ENCODE measurements around the gene PDK2. TPM values are rescaled to one million over a fixed set of nuclear protein-coding genes. Genes with fewer than 3 reads are reported as not detected.
A peak's percentile ranks its signal among the peaks of the same experiment; 100 is the strongest.

The PDK2 gene
- total and polyA plus RNA-seq, 9 of the 15 experiments (the other 6 are each of a cell fraction or from before 2014, with no cell fraction given): 0.03 to 2.5 (median 1.4) TPM

DNA sequence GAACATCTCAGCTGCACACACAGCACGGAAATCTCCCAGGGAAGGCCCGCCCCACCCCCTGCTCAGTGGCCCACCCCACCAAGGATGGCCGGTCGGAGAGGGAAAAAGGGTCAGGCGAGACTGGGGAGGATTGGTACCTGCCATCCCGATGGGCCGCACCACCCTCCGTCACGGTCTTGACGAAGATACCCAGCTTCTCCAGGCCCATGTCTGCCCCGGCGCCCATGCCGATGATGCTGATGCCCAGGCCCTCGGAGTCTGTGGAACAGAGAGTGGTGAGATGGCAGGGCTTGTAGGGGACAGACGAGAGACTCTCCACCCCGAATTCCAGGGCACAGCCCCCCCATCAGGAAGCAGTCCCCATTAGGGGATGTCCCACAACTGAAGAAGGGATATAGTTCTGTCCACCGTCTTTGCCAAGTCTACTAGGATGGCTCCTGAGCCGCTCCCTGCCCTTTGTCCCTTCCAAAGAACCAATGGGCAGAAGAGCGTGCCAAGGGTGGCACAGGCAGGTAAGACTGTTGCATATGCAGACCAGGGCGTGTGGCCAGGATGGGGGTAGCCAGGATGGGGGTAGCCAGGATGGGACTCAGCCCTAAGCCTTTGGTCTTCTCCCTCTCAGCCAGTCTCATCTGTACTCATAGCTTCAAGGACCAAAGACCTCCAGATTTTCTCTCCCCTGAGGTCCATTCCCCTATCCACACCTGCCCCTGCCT lies 48.5 kb downstream of the PDK2 start (continued):
- TF ChIP-seq ZBTB26 (CRISPR knock-in tag; IDR thresholded peaks at IDR 0.05) (no peak), CBX1 (IDR thresholded peaks at IDR 0.05; ENCODE audit: low read depth) (no peak), SLC30A9 (CRISPR knock-in tag; IDR thresholded peaks at IDR 0.05) (no peak), NFRKB (IDR thresholded peaks at IDR 0.05; ENCODE audit: low read depth) (no peak), RBM15 (IDR thresholded peaks at IDR 0.05; ENCODE audit: insufficient read depth, low read length) (no peak), MCM2 (IDR thresholded peaks at IDR 0.05; ENCODE audit: low read depth) (no peak), PHF20 (IDR thresholded peaks at IDR 0.05; ENCODE audit: partially characterized antibody) (no peak), SAFB (IDR thresholded peaks at IDR 0.05; ENCODE audit: borderline replicate concordance, low read depth, low read length) (no peak)

GRCh38 chr17:50144355-50144754 lies 49.2 kb downstream of the PDK2 start:
- Histone ChIP-seq H3K9me1 (ENCODE audit: control insufficient read depth, insufficient read depth, low read length) (peaks cover 17% of the 10 kb centered on the region), H2AFZ (ENCODE audit: low read depth, low read length) (no peak overlapping the region), H3K27ac (ENCODE audit: extremely low read depth, low read depth, low read length) (no peak overlapping the region; the same call in 2 of the 3 replicates), H3K27me3 (ENCODE audit: control insufficient read depth in 2 of 2, insufficient read depth in 2 of 2, low read length in 2 of 2) (no peaks in the 10 kb centered on the region), H3K79me2 (ENCODE audit: control insufficient read depth, insufficient read depth, low read length) (peaks cover 70% of the 10 kb centered on the region), H3K4me1 (replicated peaks in 1 of 2; ENCODE audit: control insufficient read depth in 2 of 2, insufficient read depth in 2 of 2, low read length in 2 of 2) (peaks cover 25 to 57% of the 10 kb centered on the region in 2 experiments; a peak in 4 of 5 replicates), H3K4me3 (no peak overlapping the region), H3K9ac (ENCODE audit: insufficient read depth in 1 of 2, low read depth in 2 of 2, low read length in 2 of 2) (no peak overlapping the region), H3K36me3 (ENCODE audit: control insufficient read depth, insufficient read depth, low read length) (peaks cover 85% of the 10 kb centered on the region), H3K9me3 (replicated peaks; ENCODE audit: control insufficient read depth, insufficient read depth, low read depth, low read length) (no peaks in the 10 kb centered on the region), H4K20me1 (replicated peaks; ENCODE audit: control insufficient read depth, insufficient read depth, low read length) (peaks cover 20% of the 10 kb centered on the region), H3K4me2 (ENCODE audit: insufficient read depth, low read length) (no peak overlapping the region)
- in situ Hi-C loops (cut with MboI) (no loop called here), intact Hi-C loops (cut with micrococcal nuclease) (no loop called here)
- FAIRE-seq (peak; percentile 23), ATAC-seq (no peak), DNase-seq (ENCODE audit: extremely low read depth in 1 of 4, low spot score in 3 of 4) (no peak)
- POLR2A ChIA-PET: interaction anchor here (1.1 kb wide), 1 partner anchor 10 kb away, joined by 5 read pairs; no protein-coding TSS in a partner anchor
- 80% methylated on average over 6 of the region's 6 CpGs for WGBS (ENCODE audit: insufficient coverage, low coverage, missing lambda C conversion rate)
- BruUV-seq (replicated peaks): no TSS peak
- CTCF ChIA-PET (ENCODE audit: low intra/inter-chr PET ratio): no interaction called here
- TF ChIP-seq, protein P1, sequence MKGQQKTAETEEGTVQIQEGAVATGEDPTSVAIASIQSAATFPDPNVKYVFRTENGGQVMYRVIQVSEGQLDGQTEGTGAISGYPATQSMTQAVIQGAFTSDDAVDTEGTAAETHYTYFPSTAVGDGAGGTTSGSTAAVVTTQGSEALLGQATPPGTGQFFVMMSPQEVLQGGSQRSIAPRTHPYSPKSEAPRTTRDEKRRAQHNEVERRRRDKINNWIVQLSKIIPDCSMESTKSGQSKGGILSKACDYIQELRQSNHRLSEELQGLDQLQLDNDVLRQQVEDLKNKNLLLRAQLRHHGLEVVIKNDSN (CRISPR knock-in tag; IDR thresholded peaks at IDR 0.05): peak; percentile 62
- TF ChIP-seq, protein P2, sequence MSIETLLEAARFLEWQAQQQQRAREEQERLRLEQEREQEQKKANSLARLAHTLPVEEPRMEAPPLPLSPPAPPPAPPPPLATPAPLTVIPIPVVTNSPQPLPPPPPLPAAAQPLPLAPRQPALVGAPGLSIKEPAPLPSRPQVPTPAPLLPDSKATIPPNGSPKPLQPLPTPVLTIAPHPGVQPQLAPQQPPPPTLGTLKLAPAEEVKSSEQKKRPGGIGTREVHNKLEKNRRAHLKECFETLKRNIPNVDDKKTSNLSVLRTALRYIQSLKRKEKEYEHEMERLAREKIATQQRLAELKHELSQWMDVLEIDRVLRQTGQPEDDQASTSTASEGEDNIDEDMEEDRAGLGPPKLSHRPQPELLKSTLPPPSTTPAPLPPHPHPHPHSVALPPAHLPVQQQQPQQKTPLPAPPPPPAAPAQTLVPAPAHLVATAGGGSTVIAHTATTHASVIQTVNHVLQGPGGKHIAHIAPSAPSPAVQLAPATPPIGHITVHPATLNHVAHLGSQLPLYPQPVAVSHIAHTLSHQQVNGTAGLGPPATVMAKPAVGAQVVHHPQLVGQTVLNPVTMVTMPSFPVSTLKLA (conservative IDR thresholded peaks at IDR 0.05): peak in 1 of 2 experiments; percentile 32; a peak in 1 of 4 replicates
- TF ChIP-seq PCBP1 (IDR thresholded peaks at IDR 0.05; ENCODE audit: low read depth, low read length, poor library complexity, severe bottlenecking): no peak
- no peak for TF ChIP-seq SMAD2 (IDR thresholded peaks at IDR 0.05; ENCODE audit: low read depth, low read length)
- TF ChIP-seq, protein P3, sequence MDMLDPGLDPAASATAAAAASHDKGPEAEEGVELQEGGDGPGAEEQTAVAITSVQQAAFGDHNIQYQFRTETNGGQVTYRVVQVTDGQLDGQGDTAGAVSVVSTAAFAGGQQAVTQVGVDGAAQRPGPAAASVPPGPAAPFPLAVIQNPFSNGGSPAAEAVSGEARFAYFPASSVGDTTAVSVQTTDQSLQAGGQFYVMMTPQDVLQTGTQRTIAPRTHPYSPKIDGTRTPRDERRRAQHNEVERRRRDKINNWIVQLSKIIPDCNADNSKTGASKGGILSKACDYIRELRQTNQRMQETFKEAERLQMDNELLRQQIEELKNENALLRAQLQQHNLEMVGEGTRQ (CRISPR knock-in tag; IDR thresholded peaks at IDR 0.05): peak; percentile 43
- no peak for TF ChIP-seq ZKSCAN1 (IDR thresholded peaks at IDR 0.05; ENCODE audit: low read depth, low read length)
- TF ChIP-seq LARP7 (IDR thresholded peaks at IDR 0.05): no peak
- no peak for TF ChIP-seq ELK3 (CRISPR knock-in tag; IDR thresholded peaks at IDR 0.05)

Measured in K562 (cell line).